Heart right ventricle (tissue), 16 donors: ENCODE measurements around the gene SPP1. TPM values are rescaled to one million over a fixed set of nuclear protein-coding genes. Genes with fewer than 3 reads are reported as not detected.

Source experiments
- ATAC-seq, 8 donors: fragments of 200-7000 bp; cut with Tn5 transposase; one replicate each; pipeline ENCODE4 v1.9.1; 2020; ENCODE audit warnings: mild to moderate bottlenecking in 8 of 8, moderate library complexity in 8 of 8, moderate number of reproducible peaks in 1 of 8
- DNase-seq, 2 donors: peaks; one replicate each; pipeline ENCODE4 v3.0.0-alpha.2; 2020
- H3K27ac ChIP-seq, 10 donors: fragments of 200-600 bp; sonication (generic) in 2 of 10; one replicate each; pipeline versions ENCODE4 v1.5.0 to v1.8.0; 2020 to 2022; ENCODE audit warnings: mild to moderate bottlenecking in 3 of 10
- H3K27me3 ChIP-seq, 7 donors: fragments of 200-600 bp; one replicate each; pipeline ENCODE4 v1.8.0; 2021 to 2022; ENCODE audit warnings: mild to moderate bottlenecking in 2 of 7
- H3K36me3 ChIP-seq, 9 donors: fragments of 200-600 bp; sonication (generic) in 1 of 9; one replicate each; pipeline versions ENCODE4 v1.5.0 to v1.8.0; 2020 to 2022; ENCODE audit warnings: mild to moderate bottlenecking in 2 of 9
- H3K4me1 ChIP-seq, 9 donors: fragments of 200-600 bp; sonication (generic) in 1 of 9; one replicate each; pipeline versions ENCODE4 v1.5.0 to v1.8.0; 2020 to 2022; ENCODE audit warnings: mild to moderate bottlenecking in 4 of 9
- H3K4me3 ChIP-seq, 10 donors: fragments of 200-600 bp; sonication (generic) in 2 of 10; one replicate each; pipeline versions ENCODE4 v1.5.0 to v1.8.0; 2020 to 2022; ENCODE audit warnings: mild to moderate bottlenecking in 7 of 10, moderate library complexity in 2 of 10
- H3K9me3 ChIP-seq, 11 donors: fragments of 200-600 bp in 10 of 11; sonication (generic) in 2 of 11; one replicate each; pipeline versions ENCODE4 v1.5.0 to v1.8.0; 2013 to 2022; ENCODE audit warnings: mild to moderate bottlenecking in 2 of 11, control low read depth in 1 of 11, moderate library complexity in 1 of 11
- WGBS, 2 donors: extraction: QIAGEN DNeasy Blood & Tissue Kit; methylation state at CpG; one replicate each; pipeline ENCODE4 v1.1.7; 2013; ENCODE audit warnings: inconsistent platforms in 1 of 2; 5-methylcytosine and 5-hydroxymethylcytosine counted together
- intact Hi-C, 10 donors: fragments of 100-400 bp; cut with DNase I; formaldehyde crosslinking; loops; one replicate each; pipeline versions ENCODE4 v1.11.1 to v1.14.2; 2022
- polyA plus RNA-seq, 2 donors: library from polyadenylated mRNA; stranded (reverse); fragments of 200-250 nt; gene quantifications; one replicate each; pipeline ENCODE4 v1.2.3, GENCODE V29; 2013
- total RNA-seq, 10 donors: library from RNA; stranded (reverse); fragmentation: NEBNext Ultra II Directional in 3 of 10; extraction: Animal tissue kit (Norgen Biotek cat#: 25700) in 3 of 10; gene quantifications; one replicate each; pipeline versions ENCODE4 v1.2.1 to v1.2.4, GENCODE V29; 2021 to 2023
- TF ChIP-seq, protein P1 (sequence below), 9 donors: fragments of 200-600 bp; sonication (generic) in 2 of 9; IDR thresholded peaks; one replicate each; pipeline versions ENCODE4 v1.5.0 to v1.8.0; 2021 to 2022; ENCODE audit warnings: antibody characterized with exemption in 9 of 9, mild to moderate bottlenecking in 5 of 9, moderate library complexity in 1 of 9
- donor health status: Arrhythmogenic right ventricular cardiomyopathy.
- donor health status: ischemic (EF 13 %, LVEDD 7.1; RV severe dilation, severe dysfunction).
- donor health status: healthy with polysubstance abuse.
- donor health status: DM: no; HTN: yes; CAD: no.
- donor health status: DM: no; HTN: no; CAD: no.
- donor health status: ischemic (EF 25% LVEDD 6.9; RV normal size, moderate dysfunction).
- donor health status: ischemic (EF 25% LVEDD 5.7; RV mildly dilated, moderate dysfunction).
- donor health status: healthy.
- donor health status: DM: yes; HTN: yes; CAD: no.
- donor health status: Ischemic cardiomyopathy.
- donor health status: ischemic (EF 35%, LVEDD 5.7; RV mildly dilated, moderate dysfunction).
- donor health status: nonischemic (EF 11% LVEDD 7.7; RV severe dilation, severe dysfunction).
- donor health status: DM: yes; HTN: yes; CAD: no.
- donor health status: PGD.
- donor health status: ischemic (EF 29% LVEDD 5.4; RV normal size, mild dysfunction).
- donor health status: nonischemic (EF 23%, LVEDD 6.1; RV moderate dilation, normal function).

The SPP1 gene
- total and polyA plus RNA-seq, 12 donors = 1.2 to 246 (median 7.0) TPM

DNA sequence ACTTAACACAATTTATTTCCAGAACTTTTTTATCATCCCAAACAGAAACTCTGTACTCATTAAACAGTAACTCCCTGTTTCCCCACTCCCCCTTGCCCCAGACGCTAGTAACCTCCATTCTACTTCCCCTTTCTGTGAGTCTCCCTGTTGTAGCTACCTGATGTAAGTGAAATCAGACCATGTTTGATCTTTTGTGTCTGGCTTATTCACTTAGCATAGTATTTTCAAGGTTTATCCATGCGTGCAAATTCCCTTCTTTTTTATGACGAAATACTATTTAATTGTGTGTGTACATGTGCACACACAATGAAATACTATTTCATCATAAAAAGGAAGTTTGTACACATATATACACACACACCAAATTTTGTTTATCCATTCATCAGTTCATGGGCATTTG, 37.1 kb downstream of the SPP1 start:
- H3K27ac ChIP-seq = no peak overlapping the region
- WGBS, 2 donors = 83 to 89% methylated on average over 3 of the region's 3 CpGs
- ATAC-seq = no peak
- no peak for DNase-seq
- intact Hi-C loops = no loop called here
- no peaks in the 10 kb centered on the region for H3K9me3 ChIP-seq
- TF ChIP-seq, protein P1, sequence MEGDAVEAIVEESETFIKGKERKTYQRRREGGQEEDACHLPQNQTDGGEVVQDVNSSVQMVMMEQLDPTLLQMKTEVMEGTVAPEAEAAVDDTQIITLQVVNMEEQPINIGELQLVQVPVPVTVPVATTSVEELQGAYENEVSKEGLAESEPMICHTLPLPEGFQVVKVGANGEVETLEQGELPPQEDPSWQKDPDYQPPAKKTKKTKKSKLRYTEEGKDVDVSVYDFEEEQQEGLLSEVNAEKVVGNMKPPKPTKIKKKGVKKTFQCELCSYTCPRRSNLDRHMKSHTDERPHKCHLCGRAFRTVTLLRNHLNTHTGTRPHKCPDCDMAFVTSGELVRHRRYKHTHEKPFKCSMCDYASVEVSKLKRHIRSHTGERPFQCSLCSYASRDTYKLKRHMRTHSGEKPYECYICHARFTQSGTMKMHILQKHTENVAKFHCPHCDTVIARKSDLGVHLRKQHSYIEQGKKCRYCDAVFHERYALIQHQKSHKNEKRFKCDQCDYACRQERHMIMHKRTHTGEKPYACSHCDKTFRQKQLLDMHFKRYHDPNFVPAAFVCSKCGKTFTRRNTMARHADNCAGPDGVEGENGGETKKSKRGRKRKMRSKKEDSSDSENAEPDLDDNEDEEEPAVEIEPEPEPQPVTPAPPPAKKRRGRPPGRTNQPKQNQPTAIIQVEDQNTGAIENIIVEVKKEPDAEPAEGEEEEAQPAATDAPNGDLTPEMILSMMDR (IDR thresholded peaks at IDR 0.05) = no peak
- H3K36me3 ChIP-seq = no peaks in the 10 kb centered on the region
- H3K4me3 ChIP-seq = no peak overlapping the region
- peaks cover 7 to 82% (median 55%) of the 10 kb centered on the region in 9 donors for H3K4me1 ChIP-seq
- no peaks in the 10 kb centered on the region for H3K27me3 ChIP-seq

DNA sequence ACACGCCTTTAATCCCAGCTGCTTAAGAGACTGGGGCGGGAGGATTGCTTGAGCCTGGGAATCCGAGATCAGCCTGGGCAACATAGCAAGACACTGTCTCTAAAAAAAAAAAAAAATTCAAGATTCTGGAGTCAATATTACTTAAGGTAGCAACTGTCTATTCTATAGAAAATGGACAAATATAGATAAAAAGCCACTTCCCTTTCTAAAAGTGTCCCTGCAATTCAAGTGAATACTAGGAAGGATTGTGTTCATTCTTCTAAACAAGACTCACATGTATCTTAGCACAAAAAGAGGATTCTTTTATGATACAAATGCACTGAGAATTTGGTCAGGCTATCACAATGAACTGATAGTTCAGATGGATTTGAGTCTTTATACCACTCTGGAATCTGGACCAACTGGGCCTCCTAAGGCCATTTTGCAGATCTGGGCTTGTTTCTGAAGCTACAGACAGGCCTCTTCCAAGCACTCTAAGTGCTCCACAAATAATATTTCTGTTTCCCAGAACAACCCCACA, 38.9 kb downstream of the SPP1 start:
- no peaks in the 10 kb centered on the region for H3K9me3 ChIP-seq
- no peak overlapping the region for H3K27ac ChIP-seq
- 92 to 94% methylated on average over 3 of the region's 3 CpGs for WGBS, 2 donors
- H3K4me1 ChIP-seq = peaks cover 7 to 88% (median 62%) of the 10 kb centered on the region in 9 donors
- DNase-seq (no peak), ATAC-seq (no peak)
- H3K4me3 ChIP-seq = no peak overlapping the region
- TF ChIP-seq, protein P1 (IDR thresholded peaks at IDR 0.05) = no peak
- no peaks in the 10 kb centered on the region for H3K27me3 ChIP-seq
- H3K36me3 ChIP-seq = peaks cover 0 to 2% (median 0%) of the 10 kb centered on the region in 9 donors
- intact Hi-C loops = no loop called here

DNA sequence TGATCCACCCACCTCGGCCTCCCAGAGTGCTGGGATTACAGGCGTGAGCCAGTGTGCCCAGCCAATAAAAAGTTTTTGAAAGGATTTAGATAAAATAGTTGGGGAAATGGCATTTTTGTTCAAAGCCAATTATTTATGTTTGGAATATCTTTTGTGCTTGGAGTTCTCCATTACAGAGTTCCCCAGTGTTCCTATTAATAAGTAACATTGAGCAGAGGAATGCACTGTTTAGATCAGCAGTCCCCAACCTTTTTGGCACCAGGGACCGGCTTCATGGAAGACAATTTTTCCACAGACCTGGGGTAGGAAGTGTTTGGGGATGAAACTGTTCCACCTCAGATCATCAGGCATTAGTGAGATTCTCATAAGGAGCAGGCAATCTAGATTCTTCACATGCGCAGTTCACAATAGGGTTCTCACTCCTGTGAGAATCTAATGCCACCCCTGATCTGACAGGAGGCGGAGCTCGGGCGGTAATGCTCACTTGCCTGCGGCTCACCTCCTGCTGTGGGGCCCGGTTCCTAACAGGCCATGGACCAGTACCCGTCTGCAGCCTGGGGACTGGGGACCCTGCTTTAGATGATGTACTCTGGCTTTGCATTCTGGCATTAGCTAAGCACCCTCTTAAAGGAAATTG, 40.3 kb downstream of the SPP1 start:
- intact Hi-C loops = no loop called here
- H3K27ac ChIP-seq = peak overlapping the region in 4 of 10 donors; percentile 3 to 92 (median 88)
- 79 to 90% methylated on average over 10 of the region's 10 CpGs for WGBS, 2 donors
- TF ChIP-seq, protein P1 (IDR thresholded peaks at IDR 0.05) = no peak
- ATAC-seq (no peak), DNase-seq (no peak)
- H3K27me3 ChIP-seq = no peaks in the 10 kb centered on the region
- H3K4me3 ChIP-seq = no peak overlapping the region
- peaks cover 2 to 79% (median 50%) of the 10 kb centered on the region in 9 donors for H3K4me1 ChIP-seq
- H3K9me3 ChIP-seq = no peaks in the 10 kb centered on the region
- peaks cover 0 to 15% (median 0%) of the 10 kb centered on the region in 9 donors for H3K36me3 ChIP-seq

DNA sequence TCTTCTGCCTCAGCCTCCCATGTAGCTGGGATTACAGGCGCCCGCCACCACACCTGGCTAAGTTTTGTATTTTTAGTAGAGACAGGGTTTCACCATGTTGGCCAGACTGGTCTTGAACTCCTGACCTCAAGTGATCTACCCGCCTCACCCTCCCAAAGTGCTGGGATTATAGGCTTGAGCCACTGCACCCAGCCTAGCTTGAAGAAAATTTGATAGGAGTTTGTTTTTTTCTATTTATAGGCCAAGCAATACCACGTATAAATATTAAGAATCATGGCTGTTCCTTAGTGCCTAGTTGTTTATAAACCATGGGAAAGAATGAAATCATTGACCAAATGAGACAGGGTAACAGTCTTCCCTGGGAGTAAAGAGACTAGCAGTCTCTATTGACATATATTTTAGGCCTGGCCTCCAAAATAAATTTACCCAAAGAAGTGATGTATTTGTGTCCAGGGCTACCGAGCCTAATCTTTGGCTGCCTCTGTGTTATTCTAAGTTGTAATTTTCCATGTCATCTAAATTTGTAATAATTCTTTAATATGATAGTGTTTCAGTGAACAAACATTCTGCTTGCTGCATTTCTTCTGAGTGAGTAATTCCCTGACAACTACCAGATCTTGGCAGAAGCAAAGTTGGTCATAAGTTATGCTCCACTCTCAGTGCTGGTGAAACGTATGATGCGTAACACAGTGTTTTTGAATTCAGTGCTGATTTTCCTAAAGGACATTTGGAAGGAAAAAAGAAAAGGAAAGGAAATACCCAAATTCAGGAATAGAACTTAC, 42.2 kb downstream of the SPP1 start:
- DNase-seq = peak in 1 of 2 donors; percentile 40
- intact Hi-C loops = no loop called here

More for the DNA sequence above, 42.2 kb downstream of the SPP1 start:
- Histone ChIP-seq H3K27ac (peak overlapping the region; percentile 74 to 92 (median 79)), H3K36me3 (peaks cover 0 to 33% (median 0%) of the 10 kb centered on the region in 9 donors), H3K4me1 (peaks cover 0 to 74% (median 47%) of the 10 kb centered on the region in 9 donors), H3K27me3 (no peaks in the 10 kb centered on the region), H3K9me3 (no peaks in the 10 kb centered on the region), H3K4me3 (no peak overlapping the region)
- 57 to 65% methylated on average over 7 of the region's 7 CpGs for WGBS, 2 donors
- peak; percentile 81 to 95 (median 92) for ATAC-seq
- TF ChIP-seq, protein P1 (IDR thresholded peaks at IDR 0.05) = no peak
